Breast epithelium (tissue), 4 donors: ENCODE results near the gene HEY2. TPM values are rescaled to one million over a fixed set of nuclear protein-coding genes. Genes with fewer than 3 reads are reported as not detected.

Experiments
- DNase-seq, 2 donors: peaks; one replicate each; pipeline ENCODE4 v3.0.0-alpha.2; 2019; ENCODE audit warnings: low spot score in 2 of 2
- H3K27ac ChIP-seq, 2 donors: fragments of 200-600 bp; sonication (generic) in 1 of 2; one replicate each; pipeline ENCODE4 v1.5.1; 2016 to 2019; ENCODE audit warnings: mild to moderate bottlenecking in 1 of 2
- H3K27me3 ChIP-seq, 2 donors: fragments of 200-600 bp; sonication (generic) in 1 of 2; one replicate each; pipeline versions ENCODE4 v1.5.1 to v1.6.0; 2017 to 2019; ENCODE audit warnings: control low read depth in 1 of 2, mild to moderate bottlenecking in 1 of 2
- H3K36me3 ChIP-seq: fragments of 200-600 bp; one replicate; pipeline ENCODE4 v1.5.1; 2019
- H3K4me1 ChIP-seq, 2 donors: fragments of 200-600 bp; sonication (generic); one replicate each; pipeline ENCODE4 v1.5.1; 2016 to 2019; ENCODE audit warnings: control low read depth in 1 of 2
- H3K4me3 ChIP-seq, 3 donors: fragments of 200-600 bp; sonication (generic); 1 replicate in 2 of 3; 2 replicates in 1 of 3; pipeline ENCODE4 v1.5.1; 2016 to 2019; ENCODE audit warnings: mild to moderate bottlenecking in 3 of 3, moderate library complexity in 2 of 3
- H3K9me3 ChIP-seq, 2 donors: fragments of 200-600 bp; sonication (generic) in 1 of 2; one replicate each; pipeline ENCODE4 v1.5.1; 2016 to 2019; ENCODE audit warnings: control low read depth in 1 of 2
- CTCF ChIP-seq, 3 donors: fragments of 450-650 bp; IDR thresholded peaks; one replicate each; pipeline ENCODE4 v1.5.1; 2016 to 2017; ENCODE audit warnings: antibody characterized with exemption in 3 of 3, mild to moderate bottlenecking in 3 of 3, moderate library complexity in 3 of 3
- POLR2A ChIP-seq: fragments of 450-650 bp; IDR thresholded peaks from one replicate; pipeline ENCODE4 v1.6.1; 2016; ENCODE audit warnings: antibody characterized with exemption, mild to moderate bottlenecking, moderate library complexity
- POLR2AphosphoS5 ChIP-seq, 3 donors: sonication (generic); formaldehyde crosslinking; IDR thresholded peaks; one replicate each; pipeline ENCODE4 v1.6.1; 2017; ENCODE audit warnings: antibody characterized with exemption in 3 of 3
- intact Hi-C: fragments of 100-400 bp; cut with DNase I; formaldehyde crosslinking; loops from one replicate; pipeline ENCODE4 v1.15.1; 2023; ENCODE audit warnings: low total_unique reads
- total RNA-seq, 3 donors: library from RNA; depleted of rRNA; stranded (reverse); fragments of >200 nt; gene quantifications; one replicate each; pipeline ENCODE4 v1.1.0, GENCODE V29; 2016

Gene HEY2
- total RNA-seq, 3 donors from 2014 or later: 2.3 to 8.2 (median 2.4) TPM

GRCh38 chr6:125752773-125753172 lies 3.3 kb downstream of the HEY2 start:
- no peak for DNase-seq
- TF ChIP-seq POLR2A: no peak
- no peak for TF ChIP-seq POLR2AphosphoS5 (IDR thresholded peaks at IDR 0.05)
- no peak for TF ChIP-seq CTCF (IDR thresholded peaks at IDR 0.05)
- no peak overlapping the region for H3K27ac ChIP-seq
- intact Hi-C loops: loop anchor here (10.0 kb wide), 1 partner anchor 448 kb away; the partner anchor contains the start of gene HDDC2
- H3K4me3 ChIP-seq: no peak overlapping the region
- no peaks in the 10 kb centered on the region for H3K27me3 ChIP-seq
- H3K36me3 ChIP-seq: no peaks in the 10 kb centered on the region
- H3K9me3 ChIP-seq: no peaks in the 10 kb centered on the region
- no peaks in the 10 kb centered on the region for H3K4me1 ChIP-seq

- Histone ChIP-seq H3K27ac (no peak overlapping the region), H3K9me3 (no peaks in the 10 kb centered on the region), H3K27me3 (no peaks in the 10 kb centered on the region), H3K4me1 (no peaks in the 10 kb centered on the region), H3K36me3 (no peaks in the 10 kb centered on the region), H3K4me3 (no peak overlapping the region)
- intact Hi-C loops: loop anchor here (10.0 kb wide), 1 partner anchor 449 kb away; the partner anchor contains the start of gene HDDC2
- TF ChIP-seq CTCF (IDR thresholded peaks at IDR 0.05) (peak in 2 of 3 donors; percentile 27 to 45), POLR2A (no peak), POLR2AphosphoS5 (IDR thresholded peaks at IDR 0.05) (no peak)
- DNase-seq: no peak
These were observed 3.9 kb downstream of the HEY2 start for GRCh38 chr6:125753218-125753936.

GRCh38 chr6:125753937-125754259 lies 4.5 kb downstream of the HEY2 start:
- DNase-seq: no peak
- H3K27me3 ChIP-seq: no peaks in the 10 kb centered on the region
- H3K9me3 ChIP-seq: no peaks in the 10 kb centered on the region
- H3K36me3 ChIP-seq: no peaks in the 10 kb centered on the region
- no peak overlapping the region for H3K4me3 ChIP-seq
- no peak overlapping the region for H3K27ac ChIP-seq
- TF ChIP-seq CTCF (IDR thresholded peaks at IDR 0.05): peak in 1 of 3 donors; percentile 0
- TF ChIP-seq POLR2A: no peak
- no peaks in the 10 kb centered on the region for H3K4me1 ChIP-seq
- intact Hi-C loops: loop anchor here (10.0 kb wide), 1 partner anchor 449 kb away; the partner anchor contains the start of gene HDDC2

GRCh38 chr6:125754566-125754965 lies 5.1 kb downstream of the HEY2 start:
- TF ChIP-seq POLR2A (no peak), POLR2AphosphoS5 (IDR thresholded peaks at IDR 0.05) (no peak), CTCF (IDR thresholded peaks at IDR 0.05) (no peak)

GRCh38 chr6:125759184-125759902 lies 9.9 kb downstream of the HEY2 start:
- intact Hi-C loops: loop anchor here (10.0 kb wide), 1 partner anchor 455 kb away; the partner anchor contains the start of gene HDDC2
- H3K4me1 ChIP-seq: no peaks in the 10 kb centered on the region
- no peaks in the 10 kb centered on the region for H3K36me3 ChIP-seq
- no peak for DNase-seq
- no peaks in the 10 kb centered on the region for H3K27me3 ChIP-seq
- H3K9me3 ChIP-seq: no peaks in the 10 kb centered on the region
- TF ChIP-seq POLR2AphosphoS5 (IDR thresholded peaks at IDR 0.05) (no peak), CTCF (IDR thresholded peaks at IDR 0.05) (no peak), POLR2A (no peak)
- H3K27ac ChIP-seq: no peak overlapping the region
- no peak overlapping the region for H3K4me3 ChIP-seq

More at GRCh38 chr6:125754566-125754965, 5.1 kb downstream of the HEY2 start:
- DNase-seq: no peak
- Histone ChIP-seq H3K36me3 (no peaks in the 10 kb centered on the region), H3K4me1 (no peaks in the 10 kb centered on the region), H3K9me3 (no peaks in the 10 kb centered on the region), H3K27me3 (no peaks in the 10 kb centered on the region), H3K4me3 (no peak overlapping the region), H3K27ac (no peak overlapping the region)
- intact Hi-C loops: loop anchor here (10.0 kb wide), 1 partner anchor 450 kb away; the partner anchor contains the start of gene HDDC2
